ENCODE data around the gene ORC4.

GRCh38 chr2:148044322-148044721 is 23.8 kb upstream of the ORC4 start:
- TF ChIP-seq CTCF (conservative IDR thresholded peaks at IDR 0.05) (no peak), ZFX (IDR thresholded peaks at IDR 0.05) (no peak)
